Right atrium auricular region (tissue), 2 donors: ENCODE measurements around the gene PDF. TPM values are rescaled to one million over a fixed set of nuclear protein-coding genes. Genes with fewer than 3 reads are reported as not detected.
"Not testable (repeated sequence)": the region's sequence is repeated elsewhere in the genome, so short reads cannot be mapped to it uniquely, and the experiment has no call there.

Experiments used
- DNase-seq: peaks from one replicate; pipeline ENCODE4 v3.0.0-alpha.2; 2019; ENCODE audit warnings: low spot score
- H3K27ac ChIP-seq, 2 donors: fragments of 200-600 bp; sonication (generic); 1 replicate in 1 of 2; 2 replicates in 1 of 2; pipeline ENCODE4 v1.5.1; 2016 to 2019
- H3K27me3 ChIP-seq, 2 donors: fragments of 200-600 bp; sonication (generic); one replicate each; pipeline versions ENCODE4 v1.5.1 to v1.6.0; 2017 to 2019
- H3K36me3 ChIP-seq: fragments of 200-600 bp; sonication (generic); one replicate; pipeline ENCODE4 v1.5.1; 2016
- H3K4me1 ChIP-seq, 2 donors: fragments of 200-600 bp; sonication (generic); one replicate each; pipeline versions ENCODE4 v1.5.1 to v1.6.0; 2017 to 2019
- H3K4me3 ChIP-seq, 2 donors: fragments of 200-600 bp; sonication (generic); 1 replicate in 1 of 2; 2 replicates in 1 of 2; pipeline ENCODE4 v1.5.1; 2017 to 2019; ENCODE audit warnings: mild to moderate bottlenecking in 1 of 2, moderate library complexity in 1 of 2
- H3K9me3 ChIP-seq, 2 donors: fragments of 200-600 bp; sonication (generic); one replicate each; pipeline ENCODE4 v1.5.1; 2019
- CTCF ChIP-seq, 2 donors: fragments of 200-600 bp; sonication (generic); IDR thresholded peaks; one replicate each; pipeline ENCODE4 v1.5.1; 2019; ENCODE audit warnings: antibody characterized with exemption in 2 of 2
- total RNA-seq, 2 donors: library from RNA; depleted of rRNA; stranded (reverse); fragments of >200 nt; gene quantifications; one replicate each; pipeline ENCODE4 v1.1.0, GENCODE V29; 2016

PDF gene
- total RNA-seq, 2 donors from 2014 or later: 11.8 to 12.8 TPM

GRCh38 chr16:69307091-69307490 is 23.3 kb downstream of the PDF start:
- Histone ChIP-seq H3K4me3 (no peak overlapping the region), H3K27ac (no peak overlapping the region), H3K4me1 (peaks cover 0 to 9% of the 10 kb centered on the region in 2 donors), H3K27me3 (no peaks in the 10 kb centered on the region), H3K9me3 (no peaks in the 10 kb centered on the region), H3K36me3 (no peaks in the 10 kb centered on the region)
- no peak for DNase-seq
- TF ChIP-seq CTCF (IDR thresholded peaks at IDR 0.05): no peak

GRCh38 chr16:69306031-69306430 is 24.4 kb downstream of the PDF start:
- H3K4me3 ChIP-seq: no peak overlapping the region
- H3K27me3 ChIP-seq: no peaks in the 10 kb centered on the region
- no peak overlapping the region for H3K27ac ChIP-seq
- H3K9me3 ChIP-seq: no peaks in the 10 kb centered on the region
- no peak for TF ChIP-seq CTCF (IDR thresholded peaks at IDR 0.05)
- DNase-seq: no peak
- H3K4me1 ChIP-seq: peaks cover 0 to 4% of the 10 kb centered on the region in 2 donors
- H3K36me3 ChIP-seq: peaks cover 1% of the 10 kb centered on the region

GRCh38 chr16:69302301-69302700 is 28.1 kb downstream of the PDF start:
- Histone ChIP-seq H3K9me3 (no peaks in the 10 kb centered on the region), H3K4me3 (no peak overlapping the region), H3K27me3 (no peaks in the 10 kb centered on the region), H3K27ac (no peak overlapping the region), H3K36me3 (peaks cover 17% of the 10 kb centered on the region), H3K4me1 (no peaks in the 10 kb centered on the region)
- DNase-seq: no peak
- TF ChIP-seq CTCF (IDR thresholded peaks at IDR 0.05): no peak

GRCh38 chr16:69301861-69302260 is 28.5 kb downstream of the PDF start:
- no peak for TF ChIP-seq CTCF (IDR thresholded peaks at IDR 0.05)
- peaks cover 17% of the 10 kb centered on the region for H3K36me3 ChIP-seq
- no peak overlapping the region for H3K27ac ChIP-seq
- DNase-seq: no peak
- no peaks in the 10 kb centered on the region for H3K4me1 ChIP-seq
- H3K27me3 ChIP-seq: no peaks in the 10 kb centered on the region
- no peak overlapping the region for H3K4me3 ChIP-seq
- H3K9me3 ChIP-seq: no peaks in the 10 kb centered on the region

- H3K27ac ChIP-seq: no peak overlapping the region
- H3K36me3 ChIP-seq: peaks cover 17% of the 10 kb centered on the region
- no peak for TF ChIP-seq CTCF (IDR thresholded peaks at IDR 0.05)
Measured at GRCh38 chr16:69301187-69301586, 29.2 kb downstream of the PDF start.

GRCh38 chr16:69298261-69298660 is 32.1 kb downstream of the PDF start:
- H3K4me1 ChIP-seq: no peaks in the 10 kb centered on the region
- no peaks in the 10 kb centered on the region for H3K27me3 ChIP-seq
- no peak for DNase-seq
- TF ChIP-seq CTCF (IDR thresholded peaks at IDR 0.05): no peak
- H3K9me3 ChIP-seq: no peaks in the 10 kb centered on the region
- no peak overlapping the region for H3K27ac ChIP-seq
- H3K36me3 ChIP-seq: peaks cover 17% of the 10 kb centered on the region
- no peak overlapping the region for H3K4me3 ChIP-seq

More at GRCh38 chr16:69301187-69301586, 29.2 kb downstream of the PDF start:
- no peaks in the 10 kb centered on the region for H3K9me3 ChIP-seq
- no peak overlapping the region for H3K4me3 ChIP-seq
- no peak for DNase-seq
- H3K4me1 ChIP-seq: no peaks in the 10 kb centered on the region
- no peaks in the 10 kb centered on the region for H3K27me3 ChIP-seq

- not testable (repeated sequence) for DNase-seq
Measured at GRCh38 chr16:69296771-69297170, 33.6 kb downstream of the PDF start.

More at GRCh38 chr16:69296771-69297170, 33.6 kb downstream of the PDF start:
- H3K9me3 ChIP-seq, H3K27ac ChIP-seq, H3K4me1 ChIP-seq, H3K27me3 ChIP-seq, H3K4me3 ChIP-seq: not testable (repeated sequence)
- H3K36me3 ChIP-seq: peaks cover 17% of the 10 kb centered on the region
